Neural cell (in vitro differentiated cells): ENCODE measurements around the gene FGR. TPM values are rescaled to one million over a fixed set of nuclear protein-coding genes. Genes with fewer than 3 reads are reported as not detected.

Experiments
- H2AFZ ChIP-seq: fragments of 200-600, 300-800 bp; sonication (generic), shearing (Covaris generic); 2 replicates; pipeline ENCODE4 v1.6.0; 2014; ENCODE audit warnings: low read depth, mild to moderate bottlenecking, antibody characterized with exemption, low read length, moderate library complexity
- H3F3A ChIP-seq: fragments of 200-600 bp; shearing (Covaris generic); 2 replicates; pipeline ENCODE4 v1.6.1; 2016; ENCODE audit warnings: mild to moderate bottlenecking, moderate library complexity, mixed read lengths, antibody characterized with exemption, low read length; ENCODE audit not compliant: insufficient read depth, poor library complexity, severe bottlenecking
- H3K27ac ChIP-seq: fragments of 200-600, 300-800 bp; sonication (generic), shearing (Covaris generic); 2 replicates; pipeline ENCODE4 v1.5.1; 2014; ENCODE audit warnings: mild to moderate bottlenecking, low read length, moderate library complexity
- H3K27me3 ChIP-seq: fragments of 300-800, 200-600 bp; sonication (generic), shearing (Covaris generic); 2 replicates; pipeline ENCODE4 v1.6.0; 2014; ENCODE audit warnings: mild to moderate bottlenecking, low read depth, low read length, moderate library complexity; ENCODE audit not compliant: insufficient read depth
- H3K36me3 ChIP-seq: fragments of 300-800, 200-600 bp; sonication (generic), shearing (Covaris generic); 2 replicates; pipeline ENCODE4 v1.5.1; 2014; ENCODE audit warnings: mild to moderate bottlenecking, antibody characterized with exemption, low read length, moderate library complexity; ENCODE audit not compliant: insufficient read depth
- H3K4me2 ChIP-seq: fragments of 300-800, 200-600 bp; sonication (generic), shearing (Covaris generic); 2 replicates; pipeline ENCODE4 v1.6.0; 2014; ENCODE audit warnings: mild to moderate bottlenecking, low read length
- H3K4me3 ChIP-seq: fragments of 300-800, 200-600 bp; sonication (generic), shearing (Covaris generic); 2 replicates; pipeline ENCODE4 v1.5.1; 2014; ENCODE audit warnings: mild to moderate bottlenecking, low read length, moderate library complexity
- H3K79me2 ChIP-seq: fragments of 200-600 bp; shearing (Covaris generic); replicated peaks from 2 replicates; pipeline ENCODE4 v1.6.0; 2014; ENCODE audit warnings: mild to moderate bottlenecking, low read length, moderate library complexity; ENCODE audit not compliant: insufficient read depth
- H3K9ac ChIP-seq: fragments of 300-800, 200-600 bp; sonication (generic), shearing (Covaris generic); 2 replicates; pipeline ENCODE4 v1.6.1; 2016; ENCODE audit warnings: mild to moderate bottlenecking, low read length, mixed read lengths
- H3K9me2 ChIP-seq: fragments of 200-600 bp; shearing (Covaris generic); 2 replicates; pipeline ENCODE4 v1.6.1; 2016; ENCODE audit warnings: mild to moderate bottlenecking, low read length, mixed read lengths; ENCODE audit not compliant: insufficient read depth
- H3K9me3 ChIP-seq: fragments of 200-600, 300-800 bp; sonication (generic), shearing (Covaris generic); 2 replicates; pipeline ENCODE4 v1.6.1; 2016; ENCODE audit warnings: mild to moderate bottlenecking, mixed run types, low read length, moderate library complexity, mixed read lengths
- H4K20me1 ChIP-seq: fragments of 200-600 bp; shearing (Covaris generic); 2 replicates; pipeline ENCODE4 v1.6.1; 2016; ENCODE audit warnings: mild to moderate bottlenecking, mixed run types; ENCODE audit not compliant: insufficient read depth
- EP300 ChIP-seq: fragments of 450-650 bp; conservative IDR thresholded peaks from 2 replicates; pipeline ENCODE4 v1.6.1; 2014; ENCODE audit warnings: antibody characterized with exemption, mild to moderate bottlenecking, moderate library complexity; ENCODE audit not compliant: poor library complexity, severe bottlenecking
- EZH2 ChIP-seq: fragments of 200-600, 300-800 bp; shearing (Covaris generic), sonication (generic); IDR thresholded peaks from 2 replicates; pipeline ENCODE4 v1.6.1; 2014; ENCODE audit warnings: antibody characterized with exemption, low read length, borderline replicate concordance, mild to moderate bottlenecking; ENCODE audit not compliant: insufficient read depth, poor library complexity, severe bottlenecking
- MXI1 ChIP-seq: fragments of 450-650 bp; conservative IDR thresholded peaks from 2 replicates; pipeline ENCODE4 v1.6.1; 2014; ENCODE audit warnings: antibody characterized with exemption, mild to moderate bottlenecking; ENCODE audit not compliant: poor library complexity, severe bottlenecking
- POLR2AphosphoS5 ChIP-seq: IDR thresholded peaks from 2 replicates; pipeline ENCODE4 v1.6.1; 2012
- RAD21 ChIP-seq: fragments of 450-650 bp; conservative IDR thresholded peaks from 2 replicates; pipeline ENCODE4 v1.6.1; 2014; ENCODE audit warnings: antibody characterized with exemption, mild to moderate bottlenecking, moderate library complexity
- SMC3 ChIP-seq: fragments of 450-650 bp; conservative IDR thresholded peaks from 2 replicates; pipeline ENCODE4 v1.6.1; 2014; ENCODE audit warnings: antibody characterized with exemption, mild to moderate bottlenecking, moderate library complexity; ENCODE audit not compliant: poor library complexity
- TAF1 ChIP-seq: IDR thresholded peaks from 2 replicates; pipeline ENCODE4 v1.6.1; 2012; ENCODE audit warnings: low read depth
- polyA plus RNA-seq: library from polyadenylated mRNA; depleted of rRNA; stranded (reverse); fragments of >200 nt; gene quantifications from 2 replicates; pipeline ENCODE4 v1.2.3, GENCODE V29; 2014
- TF ChIP-seq, protein P1 (sequence below): IDR thresholded peaks from 2 replicates; pipeline ENCODE4 v1.6.1; 2012; ENCODE audit warnings: borderline replicate concordance
- TF ChIP-seq, protein P2 (sequence below): fragments of 450-650 bp; IDR thresholded peaks from 2 replicates; pipeline ENCODE4 v1.5.1; 2014; ENCODE audit warnings: antibody characterized with exemption, mild to moderate bottlenecking, moderate library complexity; ENCODE audit not compliant: poor library complexity, severe bottlenecking

Gene FGR
- polyA plus RNA-seq, 1 donor from 2014 or later: not detected

DNA sequence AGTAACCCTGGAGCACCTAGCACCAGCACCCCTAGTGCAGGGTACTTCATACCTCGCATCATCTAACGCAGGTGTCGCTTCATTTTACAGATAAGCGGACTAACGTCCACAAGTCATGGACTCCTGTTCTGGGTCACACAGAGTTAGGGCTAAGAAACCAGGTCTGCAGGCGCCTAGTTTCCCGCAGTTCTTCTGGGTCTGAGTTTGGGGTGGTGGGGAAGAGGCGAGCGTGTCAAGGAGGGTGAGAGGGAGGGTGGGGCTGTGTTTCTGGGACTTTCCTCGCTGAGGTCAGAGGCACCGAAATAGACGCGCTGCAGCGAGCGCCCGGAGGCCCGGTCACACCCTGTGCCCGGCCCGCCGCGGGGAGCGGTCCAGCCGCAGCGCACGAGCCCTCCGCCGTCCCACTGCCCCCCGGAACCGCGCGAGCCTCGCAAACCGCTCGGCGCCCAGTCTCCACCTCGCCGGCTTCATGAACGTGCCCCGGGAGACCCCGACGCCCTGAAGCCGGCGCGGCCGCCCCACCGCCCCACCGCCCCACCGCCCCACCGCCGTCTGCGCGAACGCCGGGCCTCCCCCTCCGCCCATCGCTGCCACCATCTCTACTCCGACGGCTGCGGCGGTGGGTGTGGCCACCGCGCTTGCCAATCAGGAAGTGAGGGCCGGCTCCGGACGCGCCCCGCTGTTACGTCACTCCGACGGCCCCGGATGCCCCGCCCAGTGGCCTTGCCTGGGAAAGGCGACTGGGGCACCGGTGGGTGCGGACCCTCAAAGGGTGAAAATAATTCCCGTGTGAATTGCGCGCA is 24.7 kb upstream of the FGR start:
- Histone ChIP-seq H3K27me3 (peaks cover 17% of the 10 kb centered on the region), H3F3A (no peaks in the 10 kb centered on the region), H3K4me3 (peak overlapping the region; percentile 48), H2AFZ (no peak overlapping the region), H3K9ac (no peak overlapping the region), H3K27ac (no peak overlapping the region), H3K36me3 (no peaks in the 10 kb centered on the region), H3K4me2 (no peak overlapping the region), H3K9me2 (no peaks in the 10 kb centered on the region), H4K20me1 (no peaks in the 10 kb centered on the region), H3K79me2 (no peaks in the 10 kb centered on the region), H3K9me3 (no peaks in the 10 kb centered on the region)
- TF ChIP-seq MXI1 (no peak), RAD21 (no peak), POLR2AphosphoS5 (no peak), SMC3 (no peak), EP300 (no peak), TAF1 (no peak), EZH2 (no peak)
- TF ChIP-seq, protein P1, sequence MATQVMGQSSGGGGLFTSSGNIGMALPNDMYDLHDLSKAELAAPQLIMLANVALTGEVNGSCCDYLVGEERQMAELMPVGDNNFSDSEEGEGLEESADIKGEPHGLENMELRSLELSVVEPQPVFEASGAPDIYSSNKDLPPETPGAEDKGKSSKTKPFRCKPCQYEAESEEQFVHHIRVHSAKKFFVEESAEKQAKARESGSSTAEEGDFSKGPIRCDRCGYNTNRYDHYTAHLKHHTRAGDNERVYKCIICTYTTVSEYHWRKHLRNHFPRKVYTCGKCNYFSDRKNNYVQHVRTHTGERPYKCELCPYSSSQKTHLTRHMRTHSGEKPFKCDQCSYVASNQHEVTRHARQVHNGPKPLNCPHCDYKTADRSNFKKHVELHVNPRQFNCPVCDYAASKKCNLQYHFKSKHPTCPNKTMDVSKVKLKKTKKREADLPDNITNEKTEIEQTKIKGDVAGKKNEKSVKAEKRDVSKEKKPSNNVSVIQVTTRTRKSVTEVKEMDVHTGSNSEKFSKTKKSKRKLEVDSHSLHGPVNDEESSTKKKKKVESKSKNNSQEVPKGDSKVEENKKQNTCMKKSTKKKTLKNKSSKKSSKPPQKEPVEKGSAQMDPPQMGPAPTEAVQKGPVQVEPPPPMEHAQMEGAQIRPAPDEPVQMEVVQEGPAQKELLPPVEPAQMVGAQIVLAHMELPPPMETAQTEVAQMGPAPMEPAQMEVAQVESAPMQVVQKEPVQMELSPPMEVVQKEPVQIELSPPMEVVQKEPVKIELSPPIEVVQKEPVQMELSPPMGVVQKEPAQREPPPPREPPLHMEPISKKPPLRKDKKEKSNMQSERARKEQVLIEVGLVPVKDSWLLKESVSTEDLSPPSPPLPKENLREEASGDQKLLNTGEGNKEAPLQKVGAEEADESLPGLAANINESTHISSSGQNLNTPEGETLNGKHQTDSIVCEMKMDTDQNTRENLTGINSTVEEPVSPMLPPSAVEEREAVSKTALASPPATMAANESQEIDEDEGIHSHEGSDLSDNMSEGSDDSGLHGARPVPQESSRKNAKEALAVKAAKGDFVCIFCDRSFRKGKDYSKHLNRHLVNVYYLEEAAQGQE: no peak
- TF ChIP-seq, protein P2, sequence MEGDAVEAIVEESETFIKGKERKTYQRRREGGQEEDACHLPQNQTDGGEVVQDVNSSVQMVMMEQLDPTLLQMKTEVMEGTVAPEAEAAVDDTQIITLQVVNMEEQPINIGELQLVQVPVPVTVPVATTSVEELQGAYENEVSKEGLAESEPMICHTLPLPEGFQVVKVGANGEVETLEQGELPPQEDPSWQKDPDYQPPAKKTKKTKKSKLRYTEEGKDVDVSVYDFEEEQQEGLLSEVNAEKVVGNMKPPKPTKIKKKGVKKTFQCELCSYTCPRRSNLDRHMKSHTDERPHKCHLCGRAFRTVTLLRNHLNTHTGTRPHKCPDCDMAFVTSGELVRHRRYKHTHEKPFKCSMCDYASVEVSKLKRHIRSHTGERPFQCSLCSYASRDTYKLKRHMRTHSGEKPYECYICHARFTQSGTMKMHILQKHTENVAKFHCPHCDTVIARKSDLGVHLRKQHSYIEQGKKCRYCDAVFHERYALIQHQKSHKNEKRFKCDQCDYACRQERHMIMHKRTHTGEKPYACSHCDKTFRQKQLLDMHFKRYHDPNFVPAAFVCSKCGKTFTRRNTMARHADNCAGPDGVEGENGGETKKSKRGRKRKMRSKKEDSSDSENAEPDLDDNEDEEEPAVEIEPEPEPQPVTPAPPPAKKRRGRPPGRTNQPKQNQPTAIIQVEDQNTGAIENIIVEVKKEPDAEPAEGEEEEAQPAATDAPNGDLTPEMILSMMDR: no peak

DNA sequence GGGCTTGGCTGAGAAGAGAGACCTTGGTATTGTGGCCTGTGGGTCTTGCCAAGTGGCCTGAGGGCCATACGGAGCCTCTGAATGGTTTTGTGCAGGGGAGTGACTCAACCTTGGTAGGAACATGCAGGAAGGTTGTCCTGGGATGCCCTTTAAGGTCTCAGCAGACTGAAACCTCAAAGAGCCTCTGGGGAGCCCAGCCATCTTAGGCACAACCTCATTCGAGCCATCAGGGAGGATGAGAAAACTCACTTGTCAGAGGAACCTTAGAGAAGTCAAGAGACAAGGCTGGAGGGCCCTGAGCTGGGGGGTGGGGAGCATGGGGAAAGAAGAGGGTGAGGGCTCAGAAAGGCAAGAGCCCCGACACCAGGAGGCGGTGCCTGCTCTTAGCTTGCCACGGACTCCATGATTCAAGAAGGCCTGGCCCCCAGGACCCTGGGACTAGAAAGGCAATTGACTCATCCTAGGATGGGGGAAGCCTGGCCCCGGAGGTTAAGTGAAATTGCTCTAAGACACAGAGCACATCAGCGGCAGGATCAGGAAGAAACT is 24.0 kb upstream of the FGR start:
- Histone ChIP-seq H3K27me3 (peaks cover 17% of the 10 kb centered on the region), H3K9me3 (no peaks in the 10 kb centered on the region), H3F3A (no peaks in the 10 kb centered on the region), H3K9ac (no peak overlapping the region), H3K9me2 (no peaks in the 10 kb centered on the region), H3K4me3 (no peak overlapping the region), H4K20me1 (no peaks in the 10 kb centered on the region), H3K36me3 (no peaks in the 10 kb centered on the region), H3K4me2 (no peak overlapping the region), H2AFZ (no peak overlapping the region), H3K79me2 (no peaks in the 10 kb centered on the region), H3K27ac (no peak overlapping the region)
- TF ChIP-seq EP300 (no peak), EZH2 (no peak), RAD21 (no peak), SMC3 (no peak)
- TF ChIP-seq, protein P1: no peak
- TF ChIP-seq, protein P2: no peak
